Liver (tissue), 9 donors: ENCODE measurements around the gene CATSPER1. TPM values are rescaled to one million over a fixed set of nuclear protein-coding genes. Genes with fewer than 3 reads are reported as not detected.

Experiments used
- DNase-seq: peaks from one replicate; pipeline ENCODE4 v3.0.0-alpha.2; 2017; ENCODE audit warnings: low spot score
- H3K27ac ChIP-seq, 2 donors: one replicate each; pipeline ENCODE4 v1.7.0; 2013; ENCODE audit warnings: inconsistent platforms in 2 of 2, low read length in 2 of 2, control low read depth in 1 of 2, low read depth in 1 of 2, mild to moderate bottlenecking in 1 of 2
- H3K27me3 ChIP-seq, 4 donors: one replicate each; pipeline versions ENCODE4 v1.6.1 to v1.7.0; 2013; ENCODE audit warnings: low read length in 3 of 4, inconsistent platforms in 1 of 4, mild to moderate bottlenecking in 1 of 4, moderate library complexity in 1 of 4; ENCODE audit not compliant: control insufficient read depth in 4 of 4, insufficient read depth in 4 of 4
- H3K36me3 ChIP-seq, 4 donors: one replicate each; pipeline versions ENCODE4 v1.6.1 to v1.7.0; 2013; ENCODE audit warnings: low read length in 3 of 4, mild to moderate bottlenecking in 3 of 4, low read depth in 1 of 4, moderate library complexity in 1 of 4; ENCODE audit not compliant: control insufficient read depth in 4 of 4, insufficient read depth in 3 of 4
- H3K4me1 ChIP-seq, 4 donors: one replicate each; pipeline versions ENCODE4 v1.6.1 to v1.7.0; 2013; ENCODE audit warnings: low read length in 3 of 4, mild to moderate bottlenecking in 3 of 4, moderate library complexity in 1 of 4; ENCODE audit not compliant: control insufficient read depth in 4 of 4, insufficient read depth in 4 of 4
- H3K4me3 ChIP-seq, 3 donors: one replicate each; pipeline versions ENCODE4 v1.6.1 to v1.7.0; 2013; ENCODE audit warnings: low read length in 3 of 3, control low read depth in 1 of 3, low read depth in 1 of 3, mild to moderate bottlenecking in 1 of 3
- H3K9ac ChIP-seq, 2 donors: one replicate each; pipeline ENCODE4 v1.7.0; 2013; ENCODE audit warnings: low read length in 2 of 2, mild to moderate bottlenecking in 2 of 2, moderate library complexity in 2 of 2, control low read depth in 1 of 2, low read depth in 1 of 2
- H3K9me3 ChIP-seq, 4 donors: one replicate each; pipeline versions ENCODE4 v1.6.1 to v1.7.0; 2013; ENCODE audit warnings: low read length in 3 of 4; ENCODE audit not compliant: control insufficient read depth in 4 of 4
- EGR1 ChIP-seq, 2 donors: IDR thresholded peaks; 2 replicates each; pipeline ENCODE4 v1.6.1; 2016 to 2018; ENCODE audit warnings: antibody characterized with exemption in 2 of 2, low read depth in 2 of 2
- FOXA1 ChIP-seq: IDR thresholded peaks from 2 replicates; pipeline ENCODE4 v1.6.1; 2016; ENCODE audit warnings: antibody characterized with exemption
- FOXA2 ChIP-seq: IDR thresholded peaks from 2 replicates; pipeline ENCODE4 v1.6.1; 2016; ENCODE audit warnings: antibody characterized with exemption
- GABPA ChIP-seq, 2 donors: IDR thresholded peaks in 1 of 2; conservative IDR thresholded peaks in 1 of 2; 2 replicates each; pipeline ENCODE4 v1.6.1; 2016; ENCODE audit warnings: antibody characterized with exemption in 2 of 2, mild to moderate bottlenecking in 1 of 2, moderate library complexity in 1 of 2
- HNF4A ChIP-seq, 2 donors: conservative IDR thresholded peaks; 2 replicates each; pipeline ENCODE4 v1.6.1; 2016; ENCODE audit warnings: antibody characterized with exemption in 2 of 2, mild to moderate bottlenecking in 2 of 2
- HNF4G ChIP-seq: IDR thresholded peaks from 2 replicates; pipeline ENCODE4 v1.6.1; 2016; ENCODE audit warnings: antibody characterized with exemption
- MAX ChIP-seq: IDR thresholded peaks from 2 replicates; pipeline ENCODE4 v1.6.1; 2016; ENCODE audit warnings: antibody characterized with exemption
- NR2F2 ChIP-seq: IDR thresholded peaks from 2 replicates; pipeline ENCODE4 v1.6.1; 2016; ENCODE audit warnings: antibody characterized with exemption
- SP1 ChIP-seq: IDR thresholded peaks from 2 replicates; pipeline ENCODE4 v1.6.1; 2018; ENCODE audit warnings: antibody characterized with exemption, mild to moderate bottlenecking
- TAF1 ChIP-seq: conservative IDR thresholded peaks from 2 replicates; pipeline ENCODE4 v1.6.1; 2016; ENCODE audit warnings: antibody characterized with exemption, mild to moderate bottlenecking
- ZBTB33 ChIP-seq: IDR thresholded peaks from 2 replicates; pipeline ENCODE4 v1.6.1; 2016; ENCODE audit warnings: antibody characterized with exemption
- WGBS: extraction: QIAGEN DNeasy Blood & Tissue Kit; methylation state at CpG from one replicate; pipeline ENCODE4 v1.1.7; 2013; 5-methylcytosine and 5-hydroxymethylcytosine counted together
- polyA plus RNA-seq, 2 donors: library from polyadenylated mRNA; stranded (reverse) in 1 of 2; unstranded in 1 of 2; fragments of 200-250 nt in 1 of 2; fragments of >200 nt in 1 of 2; fragmentation: Nextera tagmentation in 1 of 2; extraction: Ambion mirVana in 1 of 2; gene quantifications; one replicate each; pipeline versions ENCODE4 v1.2.1 to v1.2.3, GENCODE V29; 2013 to 2015
- total RNA-seq, 2 donors: library from RNA; depleted of rRNA; stranded (reverse); fragments of >200 nt; gene quantifications; one replicate each; pipeline ENCODE4 v1.2.3, GENCODE V29; 2014
- TF ChIP-seq, protein P1 (sequence below): IDR thresholded peaks from 2 replicates; pipeline ENCODE4 v1.6.1; 2016; ENCODE audit warnings: antibody characterized with exemption, mild to moderate bottlenecking
- TF ChIP-seq, protein P2 (sequence below): IDR thresholded peaks from 2 replicates; pipeline ENCODE4 v1.6.1; 2016; ENCODE audit warnings: antibody characterized with exemption
- donor health status: healthy.
- donor health status: healthy.
- donor health status: healthy.
- donor health status: healthy.
- donor health status: healthy.

Gene CATSPER1
- total and polyA plus RNA-seq, 4 donors: 0.17 TPM; not detected in 3

- Histone ChIP-seq H3K27me3 (no peaks in the 10 kb centered on the region), H3K4me1 (peaks cover 5 to 31% (median 26%) of the 10 kb centered on the region in 4 donors), H3K4me3 (no peak overlapping the region), H3K27ac (no peak overlapping the region), H3K9me3 (no peaks in the 10 kb centered on the region), H3K9ac (no peak overlapping the region), H3K36me3 (peaks cover 16 to 80% (median 59%) of the 10 kb centered on the region in 4 donors)
- WGBS: 97% methylated on average over 1 of the region's 1 CpG
- no peak for DNase-seq
- TF ChIP-seq MAX: no peak
- TF ChIP-seq NR2F2: no peak
These were observed 38.3 kb upstream of the CATSPER1 start for GRCh38 chr11:66064571-66064970.

- TF ChIP-seq HNF4A (conservative IDR thresholded peaks at IDR 0.05) (no peak), TAF1 (no peak)
- Histone ChIP-seq H3K27me3 (no peaks in the 10 kb centered on the region), H3K4me3 (no peak overlapping the region), H3K9ac (no peak overlapping the region), H3K9me3 (no peaks in the 10 kb centered on the region), H3K4me1 (peaks cover 2 to 24% (median 20%) of the 10 kb centered on the region in 4 donors), H3K27ac (no peak overlapping the region), H3K36me3 (peaks cover 20 to 87% (median 66%) of the 10 kb centered on the region in 4 donors)
- WGBS: 97% methylated on average over 2 of the region's 2 CpGs
- no peak for DNase-seq
These were observed 37.6 kb upstream of the CATSPER1 start for GRCh38 chr11:66063900-66064299.

GRCh38 chr11:66062408-66062807 lies 36.1 kb upstream of the CATSPER1 start:
- no peak for TF ChIP-seq MAX
- TF ChIP-seq FOXA1: no peak
- TF ChIP-seq, protein P1, sequence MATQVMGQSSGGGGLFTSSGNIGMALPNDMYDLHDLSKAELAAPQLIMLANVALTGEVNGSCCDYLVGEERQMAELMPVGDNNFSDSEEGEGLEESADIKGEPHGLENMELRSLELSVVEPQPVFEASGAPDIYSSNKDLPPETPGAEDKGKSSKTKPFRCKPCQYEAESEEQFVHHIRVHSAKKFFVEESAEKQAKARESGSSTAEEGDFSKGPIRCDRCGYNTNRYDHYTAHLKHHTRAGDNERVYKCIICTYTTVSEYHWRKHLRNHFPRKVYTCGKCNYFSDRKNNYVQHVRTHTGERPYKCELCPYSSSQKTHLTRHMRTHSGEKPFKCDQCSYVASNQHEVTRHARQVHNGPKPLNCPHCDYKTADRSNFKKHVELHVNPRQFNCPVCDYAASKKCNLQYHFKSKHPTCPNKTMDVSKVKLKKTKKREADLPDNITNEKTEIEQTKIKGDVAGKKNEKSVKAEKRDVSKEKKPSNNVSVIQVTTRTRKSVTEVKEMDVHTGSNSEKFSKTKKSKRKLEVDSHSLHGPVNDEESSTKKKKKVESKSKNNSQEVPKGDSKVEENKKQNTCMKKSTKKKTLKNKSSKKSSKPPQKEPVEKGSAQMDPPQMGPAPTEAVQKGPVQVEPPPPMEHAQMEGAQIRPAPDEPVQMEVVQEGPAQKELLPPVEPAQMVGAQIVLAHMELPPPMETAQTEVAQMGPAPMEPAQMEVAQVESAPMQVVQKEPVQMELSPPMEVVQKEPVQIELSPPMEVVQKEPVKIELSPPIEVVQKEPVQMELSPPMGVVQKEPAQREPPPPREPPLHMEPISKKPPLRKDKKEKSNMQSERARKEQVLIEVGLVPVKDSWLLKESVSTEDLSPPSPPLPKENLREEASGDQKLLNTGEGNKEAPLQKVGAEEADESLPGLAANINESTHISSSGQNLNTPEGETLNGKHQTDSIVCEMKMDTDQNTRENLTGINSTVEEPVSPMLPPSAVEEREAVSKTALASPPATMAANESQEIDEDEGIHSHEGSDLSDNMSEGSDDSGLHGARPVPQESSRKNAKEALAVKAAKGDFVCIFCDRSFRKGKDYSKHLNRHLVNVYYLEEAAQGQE: no peak
- TF ChIP-seq, protein P2, sequence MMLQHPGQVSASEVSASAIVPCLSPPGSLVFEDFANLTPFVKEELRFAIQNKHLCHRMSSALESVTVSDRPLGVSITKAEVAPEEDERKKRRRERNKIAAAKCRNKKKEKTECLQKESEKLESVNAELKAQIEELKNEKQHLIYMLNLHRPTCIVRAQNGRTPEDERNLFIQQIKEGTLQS: no peak
- TF ChIP-seq ZBTB33: no peak
- no peak for TF ChIP-seq EGR1 (IDR thresholded peaks at IDR 0.05; ENCODE audit: low read depth in 2 of 2)
- no peak for TF ChIP-seq SP1
- TF ChIP-seq HNF4G: no peak
- TF ChIP-seq GABPA (IDR thresholded peaks at IDR 0.05 in 1 of 2, conservative IDR thresholded peaks at IDR 0.05 in 1 of 2): no peak
- TF ChIP-seq HNF4A (conservative IDR thresholded peaks at IDR 0.05): no peak
- TF ChIP-seq NR2F2: no peak
- TF ChIP-seq FOXA2: no peak
- H3K4me3 ChIP-seq: no peak overlapping the region
- no peak overlapping the region for H3K9ac ChIP-seq
- peaks cover 19 to 88% (median 71%) of the 10 kb centered on the region in 4 donors for H3K36me3 ChIP-seq
- no peaks in the 10 kb centered on the region for H3K9me3 ChIP-seq
- 95% methylated on average over 2 of the region's 2 CpGs for WGBS
- H3K4me1 ChIP-seq: peaks cover 0 to 14% (median 8%) of the 10 kb centered on the region in 4 donors
- no peak for DNase-seq
- H3K27ac ChIP-seq: no peak overlapping the region
- H3K27me3 ChIP-seq: no peaks in the 10 kb centered on the region
